Kasumi-1 (cell line): ENCODE data around the gene MSRB3.
A peak's percentile ranks its signal among the peaks of the same experiment; 100 is the strongest.
"Not testable (repeated sequence)": the region's sequence is repeated elsewhere in the genome, so short reads cannot be mapped to it uniquely, and the experiment has no call there.

Experiments used
- DNase-seq, 2 experiments: peaks; one replicate each; lab custom pipeline; 2025; lab: John Stamatoyannopoulos, UW

Gene MSRB3

GRCh38 chr12:65287426-65287825, 8.9 kb downstream of the MSRB3 start:
- peak in 1 of 2 experiments; percentile 11 for DNase-seq

DNA sequence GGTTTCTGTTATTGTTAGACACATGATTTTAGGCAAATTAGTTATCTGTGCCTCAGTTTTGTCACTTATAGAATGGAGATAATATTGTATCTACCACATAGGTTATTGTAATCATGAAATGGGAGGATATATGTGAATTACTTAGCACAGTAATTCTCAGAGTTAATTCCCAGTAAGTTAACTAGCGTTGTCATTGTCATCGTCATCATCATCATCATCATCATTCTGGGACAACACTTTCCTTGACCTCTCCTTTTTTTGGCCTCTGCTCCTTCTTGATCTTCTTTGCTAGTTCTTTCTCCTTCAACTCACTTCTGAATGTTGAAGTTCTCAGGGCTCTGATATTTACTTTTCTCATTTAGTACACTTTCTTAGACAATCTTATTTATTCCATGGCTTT, 13.8 kb downstream of the MSRB3 start:
- no peak for DNase-seq

DNA sequence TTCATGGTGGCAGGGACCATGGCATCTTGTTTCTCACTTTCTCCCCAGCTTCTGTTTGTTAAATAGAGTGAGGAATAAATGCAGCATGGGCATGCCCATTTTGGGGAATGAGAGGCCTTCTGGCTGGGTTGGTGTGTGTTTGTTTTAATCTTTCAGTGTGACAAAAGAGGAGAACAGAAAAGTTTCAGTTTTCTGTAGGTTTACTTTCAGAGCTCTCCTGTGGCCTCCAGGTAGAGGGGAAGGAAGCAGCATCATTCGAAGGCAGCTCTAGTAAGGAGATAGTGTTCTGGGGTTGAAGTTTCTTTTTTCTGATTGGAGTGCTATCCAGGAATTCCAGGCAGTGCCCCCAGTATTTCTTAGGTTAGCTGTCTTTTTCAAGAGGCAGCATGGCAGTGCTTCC, 15.3 kb downstream of the MSRB3 start:
- DNase-seq: no peak

DNA sequence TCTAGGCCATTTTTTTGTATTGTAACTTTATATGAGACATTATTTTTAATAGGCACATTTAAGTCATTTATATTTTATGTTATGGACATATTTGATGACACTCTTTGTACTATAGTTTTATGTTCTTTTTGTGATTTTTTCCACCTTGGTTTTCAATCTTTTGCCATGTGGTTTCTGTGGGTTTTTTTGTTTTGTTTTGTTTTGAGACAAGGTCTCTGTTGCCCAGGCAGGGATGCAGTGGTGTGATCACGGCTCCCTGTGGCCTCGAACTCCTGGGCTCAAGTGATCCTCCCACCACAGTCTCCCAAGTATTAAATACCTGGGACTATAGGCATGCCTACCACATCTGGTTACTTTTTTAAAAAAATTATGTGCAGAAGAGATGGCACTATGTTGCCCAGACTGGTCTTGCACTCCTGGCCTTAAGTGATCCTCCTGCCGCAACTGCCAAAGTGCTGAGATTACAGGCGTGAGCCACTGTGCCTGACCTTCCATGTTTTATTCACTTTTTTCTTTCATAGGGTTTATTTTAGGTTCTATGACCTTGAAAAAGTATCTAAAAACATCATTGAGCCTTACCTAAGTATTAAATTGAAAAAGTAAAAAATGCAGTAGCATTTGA, 16.3 kb downstream of the MSRB3 start:
- DNase-seq: no peak

GRCh38 chr12:65296508-65297265, 18.2 kb downstream of the MSRB3 start:
- no peak for DNase-seq

DNA sequence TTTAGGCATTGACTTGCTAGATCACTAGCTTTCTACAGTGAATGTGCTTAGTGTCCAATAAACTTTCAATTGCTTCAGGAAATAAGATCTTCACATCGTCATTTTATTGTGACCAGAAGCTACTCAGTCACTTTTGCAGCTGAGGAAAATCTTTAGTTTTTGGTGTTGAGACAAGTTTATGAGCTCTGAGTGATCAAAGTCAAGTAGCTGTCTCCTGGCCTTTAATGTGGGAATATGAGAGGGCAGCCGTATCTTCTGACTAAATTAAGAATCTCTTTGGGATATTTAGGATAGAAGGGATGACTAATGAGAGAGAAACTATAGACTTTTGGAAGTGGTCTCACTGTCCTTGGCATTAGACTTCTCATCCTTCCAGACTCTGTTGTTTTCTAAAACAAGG, 21.6 kb downstream of the MSRB3 start:
- DNase-seq: no peak

DNA sequence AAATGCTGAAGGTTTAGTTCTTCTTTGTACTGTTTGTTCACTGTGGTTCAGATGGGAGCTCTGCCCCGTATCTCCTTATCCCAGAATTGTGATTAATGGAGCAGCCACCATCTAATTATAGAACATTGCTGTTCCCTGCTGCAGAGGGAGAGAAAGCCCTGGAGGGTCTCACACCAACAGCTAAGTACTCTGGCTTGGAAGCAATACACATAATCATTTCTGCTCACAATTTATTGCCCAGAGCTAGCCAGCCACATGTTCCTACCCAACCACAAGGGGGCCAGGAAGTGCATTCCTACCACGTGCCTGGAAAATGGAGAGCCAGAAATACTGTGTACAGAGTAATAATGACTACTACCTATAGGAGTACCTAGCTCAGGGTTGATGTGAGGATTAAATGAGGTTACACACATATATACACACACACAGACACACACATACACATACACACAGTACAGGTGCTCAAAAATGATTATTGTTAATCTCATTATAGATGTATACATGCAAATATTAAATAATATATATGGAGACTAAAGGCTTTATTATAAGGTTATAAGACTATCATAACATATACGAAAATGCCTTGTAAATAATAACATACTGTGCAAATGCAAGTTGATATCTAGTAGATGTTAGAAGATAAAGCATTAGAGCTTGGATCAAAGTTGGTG, 22.3 kb downstream of the MSRB3 start:
- DNase-seq: peak; percentile 21 to 40

DNA sequence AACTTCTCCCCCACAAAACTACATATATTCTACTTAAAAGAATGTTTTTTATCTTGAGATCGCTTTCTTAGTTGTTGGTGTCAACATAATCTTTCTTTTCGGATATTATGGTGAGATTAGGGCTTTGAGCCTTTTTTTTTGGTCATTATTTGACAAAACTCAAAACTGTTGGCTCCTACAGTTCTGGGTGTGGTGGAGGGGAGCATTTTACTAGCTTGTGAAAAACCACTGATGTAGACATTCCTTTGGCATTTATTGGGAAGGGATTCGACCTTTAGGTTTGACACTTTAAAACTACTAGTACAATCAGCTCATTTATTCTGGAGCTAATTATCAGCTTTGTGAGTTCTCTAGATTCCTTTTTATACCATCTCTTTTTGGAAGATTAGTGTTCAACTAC, 24.4 kb downstream of the MSRB3 start:
- no peak for DNase-seq

DNA sequence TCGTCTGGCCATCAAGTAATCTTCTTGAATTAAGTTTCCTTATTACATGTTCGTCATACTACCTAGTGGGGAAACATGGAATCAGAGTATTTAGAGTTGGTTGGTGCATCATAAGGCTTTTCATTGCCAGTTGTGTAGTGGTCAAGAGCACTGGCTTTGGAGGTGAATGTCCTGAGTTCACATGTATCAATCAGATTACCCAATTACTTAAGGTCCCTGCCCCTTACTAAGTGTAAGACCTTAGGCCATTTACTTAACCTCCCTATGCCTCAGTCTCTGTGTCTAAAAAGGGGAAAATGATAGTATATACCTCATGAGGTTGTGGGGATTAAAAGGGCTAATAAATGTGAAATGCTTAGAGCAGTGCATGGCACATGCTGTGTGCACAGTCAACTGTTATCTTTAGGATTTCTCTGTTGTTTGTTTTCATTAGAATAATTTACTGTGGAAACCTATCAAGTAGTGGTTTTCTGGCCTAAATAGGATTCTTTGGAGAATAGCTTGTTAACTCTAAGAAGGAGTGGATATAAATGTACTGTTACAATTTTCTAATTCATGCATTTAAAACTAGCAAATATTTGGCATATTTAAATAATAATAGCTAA, 27.0 kb downstream of the MSRB3 start:
- no peak for DNase-seq

GRCh38 chr12:65306366-65307168, 28.1 kb downstream of the MSRB3 start:
- peak; percentile 69 to 78 for DNase-seq

DNA sequence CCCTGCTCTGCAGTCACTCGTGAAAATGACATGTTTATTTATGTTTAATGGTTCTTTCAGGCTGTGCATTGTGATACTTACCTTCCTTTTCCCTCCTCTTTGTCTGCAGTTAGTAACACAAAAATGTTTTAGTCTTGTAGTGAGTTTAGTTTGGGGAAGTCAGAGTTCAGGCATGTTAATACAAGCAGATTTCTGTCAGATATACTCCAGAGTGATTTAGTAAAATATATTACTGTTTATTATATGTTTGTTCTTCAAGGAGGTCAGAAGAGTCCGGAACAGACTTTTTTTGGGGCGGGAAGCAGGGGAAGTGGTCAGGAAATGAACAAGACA, 28.7 kb downstream of the MSRB3 start:
- DNase-seq: peak; percentile 35 to 41

DNA sequence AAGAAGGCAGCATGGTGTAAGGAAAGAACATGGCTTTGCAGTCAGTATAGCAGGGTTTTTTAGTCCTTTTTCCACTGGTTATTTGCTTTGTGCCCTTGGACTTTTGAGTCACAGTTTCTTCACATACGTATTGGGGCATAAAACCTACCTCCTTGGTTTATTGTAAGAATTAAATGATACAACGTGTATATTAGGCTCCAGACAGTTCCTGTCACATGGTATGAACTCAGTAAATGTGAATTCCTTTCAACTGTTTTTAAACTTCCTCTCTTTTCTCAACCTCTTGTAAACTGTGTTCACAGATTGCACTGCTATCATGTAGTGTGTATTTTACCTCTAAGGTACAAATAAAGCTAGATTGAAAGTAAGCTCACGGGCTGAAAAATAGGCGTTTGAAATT, 29.5 kb downstream of the MSRB3 start:
- DNase-seq: peak; percentile 21 to 34

DNA sequence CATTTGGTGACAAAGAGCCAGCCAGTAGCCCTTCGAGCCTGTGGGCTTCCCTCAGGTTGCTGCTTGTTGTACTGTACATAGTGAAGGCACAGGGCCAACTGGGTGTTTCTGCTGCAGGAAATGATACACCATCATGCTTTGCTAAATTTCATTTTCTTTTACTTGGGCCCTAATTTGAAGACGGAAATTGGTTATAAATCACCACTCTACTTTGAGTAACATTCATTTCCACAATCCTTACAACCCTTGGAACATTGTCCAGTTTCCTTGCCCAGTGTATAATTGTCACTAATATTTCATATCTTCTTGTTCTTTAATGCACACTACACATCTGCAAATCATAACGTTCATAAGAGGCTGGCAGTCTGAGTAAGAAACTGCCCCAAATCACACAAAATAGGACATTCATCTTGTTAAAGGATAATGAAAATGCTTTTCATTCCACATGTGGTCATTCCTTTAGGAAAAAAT, 30.2 kb downstream of the MSRB3 start:
- DNase-seq: no peak

DNA sequence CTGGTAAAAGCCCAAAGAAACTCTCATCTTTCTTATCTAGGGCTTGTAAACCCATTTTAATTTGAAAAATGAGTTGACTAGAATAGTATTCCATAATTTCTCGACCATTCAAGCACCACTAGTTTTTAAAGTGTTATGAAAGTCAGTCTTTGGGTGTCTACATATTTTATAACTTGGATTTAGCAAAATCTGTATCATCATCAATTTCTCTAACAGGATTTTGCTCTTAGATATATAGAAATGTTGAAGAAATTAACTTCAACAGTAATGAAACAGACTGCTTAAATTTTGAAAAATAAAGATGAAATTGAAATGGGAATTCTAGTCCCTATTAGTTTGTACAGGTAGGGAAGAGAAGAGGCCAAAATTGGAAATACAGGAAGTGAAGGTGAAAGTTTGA, 32.8 kb downstream of the MSRB3 start:
- no peak for DNase-seq

DNA sequence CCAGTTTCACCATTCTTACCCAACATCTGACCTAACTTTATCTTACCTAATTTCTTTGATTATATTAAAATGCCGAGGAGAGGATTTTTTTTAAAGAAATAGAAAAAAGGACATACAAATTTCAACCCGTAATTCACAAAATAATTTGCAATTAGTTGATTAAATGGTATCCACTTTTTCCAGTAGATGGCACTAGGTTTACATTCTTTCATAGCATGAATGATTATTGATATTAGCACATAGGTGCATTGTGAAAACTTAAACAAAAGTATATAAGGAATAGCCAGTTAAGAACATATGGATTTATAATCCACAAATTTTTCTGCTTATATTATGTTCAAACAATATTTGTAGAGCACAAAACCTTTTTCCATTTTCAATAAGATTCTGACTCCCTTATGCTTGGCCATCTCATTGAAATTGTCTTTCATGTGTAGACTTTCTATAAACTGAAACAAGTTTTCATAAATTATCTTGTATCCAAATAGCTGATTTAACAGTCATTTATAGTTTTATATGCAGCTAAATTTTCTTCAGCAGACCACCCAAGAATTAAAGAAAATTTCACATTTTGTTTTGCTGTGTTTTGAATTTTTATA, 35.3 kb downstream of the MSRB3 start:
- peak; percentile 30 to 41 for DNase-seq

- DNase-seq: not testable (repeated sequence)
These were observed 36.8 kb downstream of the MSRB3 start for GRCh38 chr12:65315238-65315637.

DNA sequence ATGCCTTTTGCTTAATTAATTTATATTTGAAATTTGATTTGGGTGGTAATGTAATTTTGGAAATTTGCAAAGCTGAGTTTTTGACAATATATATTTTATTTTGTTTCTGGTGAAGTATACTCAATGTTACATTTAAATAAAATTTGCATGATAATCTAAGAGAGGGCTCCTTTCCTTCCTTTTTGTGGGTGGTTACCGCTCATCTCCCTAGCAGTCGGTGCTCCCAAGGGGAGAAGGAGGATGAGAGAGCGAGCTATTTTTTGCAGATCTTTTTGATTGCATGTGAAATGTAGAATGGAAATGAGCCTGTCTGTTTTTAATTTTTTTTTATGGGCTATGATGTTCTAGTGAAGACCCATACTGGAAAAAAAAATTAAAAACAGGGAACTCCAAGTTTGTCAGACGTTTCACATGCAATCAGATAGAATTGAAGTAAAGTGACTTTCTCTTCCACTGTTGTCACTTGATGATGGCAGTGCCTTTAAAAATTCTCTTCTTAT, 39.8 kb downstream of the MSRB3 start:
- no peak for DNase-seq

GRCh38 chr12:65319688-65320200, 41.3 kb downstream of the MSRB3 start:
- DNase-seq: no peak

GRCh38 chr12:65323070-65323469, 44.6 kb downstream of the MSRB3 start:
- no peak for DNase-seq

DNA sequence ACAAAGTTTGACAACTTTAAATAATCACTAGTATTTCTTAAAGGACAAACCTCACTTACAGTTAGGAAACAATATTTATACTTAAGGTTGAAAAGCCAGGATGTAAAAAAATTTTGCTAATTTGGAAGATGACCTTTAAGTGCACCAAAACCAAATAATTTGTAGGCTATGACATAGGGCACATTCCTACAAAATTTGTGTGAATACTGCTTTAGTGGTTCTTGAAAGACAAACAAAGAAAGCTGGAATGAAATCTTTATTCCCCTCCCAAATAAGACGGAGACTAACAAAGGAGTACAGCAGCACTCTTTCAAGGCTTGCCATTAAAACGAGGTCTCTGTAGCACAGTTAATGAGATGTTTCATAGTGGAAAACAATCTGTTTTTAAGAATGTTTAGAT, 45.6 kb downstream of the MSRB3 start:
- no peak for DNase-seq

- DNase-seq: no peak
These were observed 46.1 kb downstream of the MSRB3 start for GRCh38 chr12:65324551-65324950.
